ENCODE data around the gene LBR.
"Not testable (repeated sequence)": the region's sequence is repeated elsewhere in the genome, so short reads cannot be mapped to it uniquely, and the experiment has no call there.

Gene LBR

DNA sequence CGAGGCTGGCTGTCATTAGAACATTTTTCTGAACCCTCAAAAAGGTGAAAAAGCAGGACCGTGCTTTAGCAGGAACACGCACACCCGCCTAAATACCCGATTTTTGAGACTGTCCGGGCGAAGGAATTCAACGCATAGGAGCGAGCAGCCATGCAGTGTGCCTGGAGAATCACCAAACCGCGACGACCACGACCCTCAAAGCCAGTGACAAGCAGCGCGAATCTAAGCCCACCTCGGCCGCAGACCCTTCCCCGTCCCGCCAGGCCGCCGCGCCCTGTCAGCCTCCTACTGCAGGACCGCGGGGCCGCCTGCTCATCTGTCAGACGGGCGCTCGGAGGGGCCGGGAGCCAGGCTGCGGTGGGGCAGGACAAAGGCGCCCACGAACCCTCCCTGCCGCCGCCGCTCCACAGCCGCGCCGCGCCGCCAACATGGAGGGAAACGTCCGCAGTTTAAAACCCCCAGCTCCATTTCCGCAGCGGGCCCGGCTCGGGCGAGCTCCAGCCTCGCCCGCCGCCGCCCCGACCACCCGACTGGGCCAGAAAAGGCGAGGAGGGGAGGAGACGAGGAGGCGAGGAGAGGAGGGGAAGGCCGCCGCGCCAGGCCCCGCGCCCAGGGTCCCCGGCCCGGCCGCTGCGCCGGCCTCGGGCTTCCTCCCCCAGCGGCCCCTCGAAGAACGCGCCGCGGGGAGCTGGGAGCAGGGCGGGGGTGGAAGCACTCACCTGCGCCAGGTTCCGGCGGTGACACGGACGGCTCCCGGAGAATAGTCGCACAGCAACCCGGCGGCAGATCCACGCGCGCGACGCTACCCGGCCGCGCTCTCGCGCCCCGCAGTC is at the start of gene LBR:
Gene LBR, minus strand, starts transcription at position 804 of the 833 bp plus-strand sequence. CDS start 3,963 bp downstream, outside the sequence.
- DNase-seq = no peak

DNA sequence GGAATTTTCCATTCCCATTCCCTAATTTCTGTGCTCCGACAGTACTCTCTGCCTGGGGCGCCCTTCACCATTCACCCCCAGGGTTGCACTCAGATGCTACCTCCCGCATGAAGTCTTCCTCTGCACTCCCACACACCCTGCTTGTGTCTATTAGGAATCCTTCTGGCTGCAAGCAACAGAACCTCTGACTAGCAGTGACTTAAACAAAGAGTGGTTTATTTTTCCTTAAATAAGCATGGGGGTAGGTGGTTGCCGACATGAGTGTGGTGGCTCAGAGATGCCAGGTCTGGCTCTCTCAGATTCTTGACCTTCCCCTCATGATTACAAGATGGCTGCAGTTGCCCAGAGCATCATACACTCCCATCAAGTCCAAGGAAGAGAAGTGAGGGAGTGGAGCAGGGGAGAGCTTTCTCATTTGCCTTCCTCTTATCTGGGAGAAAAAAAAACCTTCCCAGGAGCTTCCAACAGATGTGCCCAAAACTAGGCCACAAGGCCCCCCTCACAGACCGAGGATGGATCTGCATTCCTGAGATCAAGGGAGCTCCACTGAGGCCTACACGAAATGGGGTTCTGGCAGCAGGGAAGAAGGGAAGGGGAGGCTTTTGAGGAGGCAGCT is 49.6 kb upstream of the LBR start:
- no peak for DNase-seq

- DNase-seq = no peak
These were observed 48.7 kb upstream of the LBR start for GRCh38 chr1:225476538-225476988.

DNA sequence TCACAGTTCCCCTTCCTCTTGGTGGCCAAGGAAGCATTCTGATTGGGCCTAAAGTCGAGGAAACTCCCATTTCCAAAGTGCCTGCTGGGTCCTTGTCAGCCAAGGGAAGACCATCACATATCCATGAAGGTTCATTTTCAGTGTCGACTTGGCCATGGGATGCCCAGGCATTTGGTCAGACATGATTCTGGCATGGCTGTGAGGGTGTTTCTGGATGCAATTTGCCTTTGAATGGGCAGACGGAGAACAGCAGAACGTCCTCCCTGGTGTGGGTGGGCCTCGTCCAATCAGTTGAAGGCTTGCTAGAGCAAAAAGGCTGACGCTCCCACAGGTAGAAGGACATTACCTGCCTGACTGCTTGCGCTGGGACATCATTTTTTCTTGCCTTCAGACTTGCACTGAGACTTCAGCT is 48.3 kb upstream of the LBR start:
- no peak for DNase-seq

- peak; percentile 57 for DNase-seq
These were observed 47.4 kb upstream of the LBR start for GRCh38 chr1:225474986-225475820.

DNA sequence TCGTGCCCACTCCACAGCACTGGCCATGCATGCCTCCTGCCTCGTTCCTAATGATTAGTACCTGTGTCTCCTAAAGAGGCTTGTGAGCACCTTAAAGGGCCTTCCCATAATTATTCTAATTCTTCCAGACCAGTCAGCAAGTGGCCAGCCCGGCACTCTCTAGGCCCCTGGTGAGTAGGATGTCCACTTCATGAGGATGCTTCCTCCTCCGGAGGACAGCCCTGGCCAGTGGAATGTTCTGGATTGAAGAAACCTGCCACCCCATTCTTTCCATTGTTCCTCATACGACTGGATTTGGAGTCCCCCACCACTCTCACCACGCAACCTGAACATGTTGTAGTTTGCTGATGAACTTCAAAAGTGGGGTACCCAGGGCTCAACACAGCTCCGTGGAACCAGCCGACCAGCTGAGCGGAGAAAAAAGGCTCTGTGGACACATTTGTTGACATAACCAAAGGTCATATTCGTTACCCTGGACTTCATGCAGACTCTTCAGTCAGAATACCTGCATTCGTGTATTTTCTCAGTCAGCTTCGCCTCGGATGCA is 46.7 kb upstream of the LBR start:
- DNase-seq = no peak

GRCh38 chr1:225473676-225474438 is 46.0 kb upstream of the LBR start:
- not testable (repeated sequence) for DNase-seq

DNA sequence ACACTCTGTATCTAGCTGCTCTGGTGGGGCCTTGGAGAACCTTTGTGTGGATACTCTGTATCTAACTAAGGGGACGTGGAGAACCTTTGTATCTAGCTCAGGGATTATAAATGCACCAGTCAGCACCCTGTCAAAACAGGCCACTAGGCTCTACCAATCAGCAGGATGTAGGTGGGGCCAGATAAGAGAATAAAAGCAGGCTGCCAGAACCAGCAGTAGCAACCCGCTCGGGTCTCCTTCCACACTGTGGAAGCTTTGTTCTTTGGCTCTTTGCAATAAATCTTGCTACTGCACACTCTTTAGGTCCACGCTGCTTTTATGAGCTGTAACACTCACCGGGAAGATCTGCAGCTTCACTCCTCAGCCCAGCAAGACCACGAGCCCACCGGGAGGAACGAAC is 45.4 kb upstream of the LBR start:
- peak; percentile 42 for DNase-seq

GRCh38 chr1:225471453-225472301 is 43.8 kb upstream of the LBR start:
- no peak for DNase-seq

DNA sequence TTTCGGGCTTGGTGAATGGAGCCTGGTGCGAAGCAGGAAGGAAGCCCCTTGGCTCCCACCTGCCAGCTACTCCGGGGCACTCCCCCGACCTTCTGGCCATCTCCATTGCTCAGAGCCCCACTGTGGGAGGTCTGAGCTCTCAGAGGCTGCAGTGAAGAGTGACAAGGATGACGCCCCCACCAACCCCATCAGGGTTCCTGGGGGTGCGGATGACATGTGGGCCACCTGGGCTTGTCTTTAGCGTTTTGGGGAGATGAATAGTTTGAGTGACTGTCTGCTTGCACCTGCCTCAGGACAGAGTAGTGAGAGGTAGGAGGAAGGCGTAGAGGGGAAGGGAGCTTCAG is 43.2 kb upstream of the LBR start:
- no peak for DNase-seq

DNA sequence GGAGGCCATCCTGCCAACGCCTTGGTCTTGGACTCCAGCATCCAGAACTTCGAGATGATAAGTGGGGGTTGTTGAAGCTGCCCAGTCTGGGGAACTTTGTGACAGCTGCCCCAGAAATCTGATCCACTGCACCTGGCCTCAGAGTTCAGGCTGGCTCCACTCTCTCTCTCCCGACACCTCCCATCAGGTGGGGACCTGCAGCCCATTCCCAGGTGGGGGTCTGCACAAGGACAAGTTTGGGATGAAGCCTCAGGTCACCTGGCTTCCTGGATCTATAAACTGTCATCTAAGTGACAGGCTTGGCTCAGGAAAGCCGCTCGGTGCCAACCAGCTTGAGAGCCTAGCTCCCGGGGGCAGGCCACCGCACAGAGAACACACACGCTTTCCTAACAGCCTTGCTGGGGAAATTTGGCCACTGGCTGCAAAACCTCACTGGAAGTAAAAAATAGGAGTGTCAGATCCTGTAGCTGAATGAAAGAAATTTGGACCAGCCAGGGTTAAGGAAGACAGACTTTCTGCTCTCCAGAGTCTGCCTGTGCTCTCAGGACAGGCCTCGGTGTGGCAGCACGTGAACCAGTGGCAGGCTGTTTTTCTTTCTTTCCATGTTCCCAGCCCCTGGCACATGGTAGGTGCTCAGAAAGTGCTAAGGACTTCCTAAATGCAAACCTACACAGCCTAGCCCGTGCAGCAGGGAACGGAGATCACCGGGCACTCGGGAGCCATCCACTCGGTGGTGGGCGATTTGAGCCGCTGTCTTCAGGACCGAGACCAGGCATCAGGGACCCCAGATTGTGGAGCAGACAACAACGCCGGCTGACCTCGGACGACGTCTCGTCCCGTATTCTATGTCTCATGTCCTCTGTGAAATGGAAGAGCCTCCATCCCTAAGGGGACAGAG is 42.6 kb upstream of the LBR start:
- DNase-seq = no peak

DNA sequence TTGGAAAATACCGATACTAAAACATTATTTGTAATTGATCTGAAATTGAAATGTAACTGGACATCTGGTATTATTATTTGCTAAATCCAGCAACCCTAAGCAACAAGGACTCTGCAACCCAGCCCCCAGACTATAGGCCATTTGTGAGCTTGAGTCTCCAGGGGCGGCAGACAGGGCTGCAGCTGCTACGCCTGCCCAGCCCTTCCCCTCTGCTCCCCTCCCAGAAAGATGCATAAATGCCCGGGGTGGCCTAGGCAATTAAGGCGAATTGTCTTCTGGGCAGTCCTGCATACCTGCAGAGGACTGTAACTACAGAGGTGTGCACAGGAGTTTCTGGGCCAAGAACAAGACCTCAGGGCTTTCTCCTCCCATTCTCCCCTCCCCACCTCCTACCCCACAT is 41.2 kb upstream of the LBR start:
- DNase-seq = no peak

- no peak for DNase-seq
These were observed 40.6 kb upstream of the LBR start for GRCh38 chr1:225468270-225469020.

GRCh38 chr1:225467193-225468020 is 39.6 kb upstream of the LBR start:
- peak; percentile 85 for DNase-seq

DNA sequence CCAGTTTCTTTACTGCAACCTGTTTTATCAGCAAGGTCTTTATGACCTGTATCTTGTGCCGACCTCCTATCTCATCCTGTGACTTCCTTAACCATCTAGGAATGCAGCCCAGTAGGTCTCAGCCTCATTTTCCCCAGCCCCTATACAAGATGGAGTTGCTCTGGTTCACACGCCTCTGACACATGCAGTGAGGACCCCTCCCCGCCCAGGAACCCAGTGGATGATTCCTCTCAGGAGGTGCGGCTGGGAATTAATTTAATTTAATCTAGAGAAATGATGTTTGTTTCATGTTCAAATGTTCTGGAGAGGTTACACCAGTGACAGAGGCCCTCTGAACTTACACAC is 39.0 kb upstream of the LBR start:
- no peak for DNase-seq

DNA sequence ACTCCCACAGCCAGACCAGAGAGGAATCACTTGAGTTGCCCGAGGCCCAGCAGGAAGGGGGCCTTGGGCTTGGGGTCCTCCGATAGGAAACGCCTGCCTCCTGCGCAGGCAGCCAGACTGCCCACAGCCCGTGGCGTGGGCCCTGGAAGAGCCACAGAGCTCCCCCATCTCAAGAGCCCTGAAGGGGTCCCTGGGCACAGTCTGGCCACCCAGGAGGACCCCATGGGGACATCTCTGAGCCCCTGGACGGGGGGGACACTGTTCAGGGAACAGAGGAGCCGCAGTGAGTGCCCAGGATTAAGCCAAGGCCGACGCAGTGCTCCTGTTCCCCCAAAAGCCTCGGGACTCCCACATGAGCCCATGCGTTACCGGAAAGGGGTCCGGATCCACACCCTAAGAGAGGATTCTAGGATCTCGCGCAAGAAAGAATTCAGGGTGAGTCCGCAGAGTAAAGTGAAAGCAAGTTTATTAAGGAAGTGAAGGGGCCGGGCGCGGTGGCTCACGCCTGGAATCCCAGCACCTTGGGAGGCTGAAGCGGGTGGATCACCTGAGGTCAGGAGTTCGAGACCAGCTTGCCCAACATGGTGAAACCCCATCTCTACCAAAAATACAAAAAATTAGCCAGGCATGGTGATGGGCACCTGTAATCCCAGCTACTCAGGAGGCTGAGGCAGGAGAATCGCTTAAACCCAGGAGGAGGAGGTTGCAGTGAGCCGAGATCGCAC is 38.1 kb upstream of the LBR start:
- no peak for DNase-seq

DNA sequence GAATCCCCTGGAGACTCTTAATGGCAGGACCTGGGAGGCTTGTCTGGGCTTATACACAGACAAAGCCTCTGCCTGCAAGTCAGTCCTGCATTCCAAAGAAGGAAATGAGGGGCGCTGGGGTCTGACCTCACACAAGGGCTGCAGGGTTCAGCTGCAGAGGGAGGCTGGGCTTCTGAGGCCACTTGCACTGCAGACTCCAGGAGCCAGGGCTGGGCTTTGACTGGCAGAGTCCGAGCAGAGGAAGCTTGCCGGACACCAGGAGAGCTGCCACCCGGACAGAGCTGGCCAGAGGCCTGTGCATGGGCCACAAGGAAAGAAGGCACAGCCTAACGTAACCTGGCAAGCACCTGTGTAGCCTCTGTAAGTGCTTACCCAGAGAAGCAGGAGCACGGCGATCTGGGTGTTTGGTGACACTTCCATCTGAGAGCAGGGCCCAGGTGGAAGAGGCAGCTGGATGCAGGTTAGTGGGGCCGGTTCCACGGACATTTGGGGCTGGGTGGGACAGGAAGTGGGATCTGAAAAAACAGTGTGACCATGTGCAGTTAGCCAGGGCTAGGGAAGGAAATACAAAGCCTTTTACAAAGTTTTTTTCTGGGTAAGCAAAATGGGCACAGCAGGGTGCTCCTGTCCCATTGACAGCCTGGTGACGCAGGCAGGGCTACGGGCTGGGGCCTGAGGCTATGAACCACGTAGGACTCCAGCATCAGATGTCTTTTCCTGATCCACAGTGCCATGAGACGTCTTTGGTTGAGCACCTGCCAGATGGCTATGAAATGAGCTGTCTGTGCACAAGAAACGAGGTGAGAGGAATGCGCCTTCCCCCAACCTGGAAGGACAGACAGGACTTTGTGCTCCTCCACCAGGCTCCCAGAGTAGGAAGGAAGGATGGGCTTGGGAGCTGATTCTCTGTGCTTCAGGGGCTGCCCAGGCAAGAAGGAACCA is 37.3 kb upstream of the LBR start:
- DNase-seq = no peak
